Lung microvascular endothelial cell (primary cell): Measurements from ENCODE around the gene NACA. TPM values are rescaled to one million over a fixed set of nuclear protein-coding genes. Genes with fewer than 3 reads are reported as not detected.
"Not testable (repeated sequence)": the region's sequence is repeated elsewhere in the genome, so short reads cannot be mapped to it uniquely, and the experiment has no call there.

Experiments used
- DNase-seq, 2 donors: peaks; one replicate each; pipeline versions ENCODE4 v3.0.0 to v3.0.0-alpha.2; 2010; ENCODE audit warnings: low read depth in 2 of 2
- total RNA-seq: library from RNA; depleted of rRNA; stranded (reverse); fragments of >200 nt; gene quantifications from 2 replicates; pipeline ENCODE4 v1.2.1, GENCODE V29; 2014

Gene NACA
- 1,015 and 1,336 TPM in 2 replicates for total RNA-seq

DNA sequence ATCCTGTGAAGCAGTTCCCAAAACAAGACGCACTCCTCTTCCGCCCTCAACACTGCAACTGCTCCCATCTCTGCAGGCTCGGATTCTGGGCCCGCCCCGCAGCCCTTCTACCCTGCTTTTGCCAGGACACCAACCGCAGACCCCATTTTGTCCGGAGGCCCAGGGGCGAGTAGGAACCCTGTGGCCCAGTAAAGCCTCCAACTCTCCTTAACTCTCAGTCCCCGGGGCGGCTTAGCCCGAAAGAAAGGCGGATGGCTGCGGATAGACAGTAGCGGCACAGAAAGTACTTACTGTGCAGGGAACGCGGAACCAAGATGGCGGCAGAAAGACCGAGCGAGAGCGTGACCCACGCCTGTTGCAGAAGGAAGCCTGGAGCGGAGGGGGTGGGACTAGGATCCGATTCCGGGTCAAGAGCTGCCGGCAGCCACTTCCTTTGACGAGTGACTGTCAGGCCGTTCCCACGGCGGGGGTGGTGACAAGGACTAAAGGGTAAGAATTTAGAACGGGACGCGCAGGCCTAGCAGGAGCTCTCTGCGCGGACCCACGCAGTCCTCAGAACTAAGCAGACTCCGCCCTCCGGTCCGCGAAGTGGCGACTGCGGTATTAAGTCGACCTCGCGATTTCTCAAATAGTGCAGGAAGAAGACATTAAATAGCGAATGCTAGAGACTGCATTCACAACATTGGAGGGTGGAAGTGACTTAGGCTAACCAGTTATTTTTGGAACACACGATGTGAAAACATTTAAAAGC, at the start of gene NACA:
NACA (minus strand) TSS at position 328 of the 751 bp plus-strand sequence. CDS start 778 bp downstream, outside the sequence.
- peak; percentile 99 for DNase-seq

DNA sequence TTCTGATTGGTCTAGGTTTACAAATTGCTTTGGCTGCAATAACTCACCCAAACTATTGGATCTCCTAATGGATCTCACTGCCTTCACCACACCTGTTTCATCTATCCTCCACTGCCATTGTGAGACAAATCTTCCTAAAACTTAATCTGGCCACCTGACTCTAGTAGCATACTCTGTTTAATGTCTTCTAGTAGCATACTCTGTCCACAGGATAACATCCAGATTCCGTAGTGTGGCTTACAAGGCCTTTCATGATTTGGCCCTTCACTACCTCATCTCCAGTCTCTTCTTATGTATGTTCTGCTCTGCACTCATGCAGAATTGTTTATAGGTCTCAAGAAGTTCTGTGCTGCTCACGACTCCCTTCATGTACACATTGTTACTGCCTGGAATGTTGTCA, 48.0 kb upstream of the NACA start:
- no peak for DNase-seq

DNA sequence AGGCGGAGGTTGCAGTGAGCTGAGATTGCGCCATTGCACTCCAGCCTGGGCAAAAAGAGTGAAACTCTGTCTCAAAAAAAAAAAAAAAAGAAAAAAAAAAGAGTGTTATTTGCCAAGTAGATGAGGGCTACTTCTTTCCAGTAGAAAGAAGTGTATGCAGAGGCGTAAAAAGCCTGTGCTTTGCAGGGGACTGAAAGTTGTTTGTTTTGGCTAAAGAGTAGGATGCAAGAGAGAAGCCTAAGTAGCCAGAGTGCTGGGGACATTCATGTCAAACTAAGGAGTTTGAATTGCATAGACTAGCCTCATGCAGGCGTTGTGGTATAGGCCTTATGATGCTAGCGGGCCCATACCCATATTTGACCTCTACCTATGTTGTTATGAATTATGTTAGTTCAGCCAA, 47.5 kb upstream of the NACA start:
- no peak for DNase-seq

DNA sequence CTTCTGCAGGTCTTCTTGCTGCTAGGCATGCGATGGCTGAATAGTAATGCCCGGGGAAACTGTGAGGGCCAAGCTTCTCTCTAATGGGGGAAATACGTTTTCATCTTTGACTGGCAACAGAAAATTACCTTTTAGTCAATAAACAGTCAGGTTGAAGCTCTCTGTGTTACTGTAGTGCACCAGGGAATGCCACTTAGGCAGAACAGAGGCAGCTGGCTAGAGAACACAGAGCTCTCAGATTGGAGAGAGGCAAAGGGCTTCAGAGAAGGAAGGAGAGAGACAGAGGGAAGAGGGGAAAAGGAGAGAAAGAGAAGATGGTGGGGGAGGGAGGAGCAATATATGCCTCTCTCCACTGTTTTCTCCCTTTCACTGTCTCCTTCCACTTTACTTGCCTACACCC, 44.8 kb upstream of the NACA start:
- DNase-seq = no peak

DNA sequence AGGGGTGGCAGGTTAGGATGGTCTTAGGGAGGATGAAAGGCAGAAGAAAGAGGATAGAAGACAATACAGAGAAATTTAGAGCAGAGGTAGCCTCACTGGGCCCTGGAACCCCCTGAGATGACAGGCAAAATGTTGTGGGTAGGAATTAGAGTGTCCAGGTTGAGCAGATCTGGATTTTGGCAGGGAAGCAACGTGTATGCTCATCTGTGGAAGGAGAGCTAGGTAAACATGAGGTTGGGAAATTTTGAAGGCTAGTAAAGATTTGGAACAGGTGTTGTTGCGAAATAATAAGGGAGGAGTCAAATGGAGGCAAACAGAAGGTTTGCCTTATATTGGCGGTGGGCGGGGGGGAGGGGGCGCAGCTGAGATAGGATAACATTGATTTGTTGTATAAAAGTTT, 43.3 kb upstream of the NACA start:
- DNase-seq = no peak

DNA sequence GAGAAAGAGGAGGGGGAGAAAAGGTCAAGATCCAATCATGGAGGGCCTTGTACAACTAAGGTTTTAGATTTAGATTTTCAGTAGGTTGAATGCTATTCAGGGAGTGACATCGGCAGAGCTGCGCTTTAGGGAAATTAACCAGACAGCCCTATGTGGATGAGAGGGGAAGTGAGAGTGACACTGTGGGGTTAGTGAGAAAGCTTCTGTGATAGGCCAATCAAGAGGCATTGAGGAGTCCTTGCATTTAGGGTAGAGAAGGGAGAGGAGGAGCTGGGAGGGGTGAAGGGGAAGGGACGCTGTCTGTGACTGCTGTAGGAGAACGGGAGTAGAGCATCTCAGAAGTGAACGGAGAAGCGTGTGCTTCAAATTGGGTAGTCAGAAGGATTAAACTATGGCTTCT, 41.4 kb upstream of the NACA start:
- no peak for DNase-seq

DNA sequence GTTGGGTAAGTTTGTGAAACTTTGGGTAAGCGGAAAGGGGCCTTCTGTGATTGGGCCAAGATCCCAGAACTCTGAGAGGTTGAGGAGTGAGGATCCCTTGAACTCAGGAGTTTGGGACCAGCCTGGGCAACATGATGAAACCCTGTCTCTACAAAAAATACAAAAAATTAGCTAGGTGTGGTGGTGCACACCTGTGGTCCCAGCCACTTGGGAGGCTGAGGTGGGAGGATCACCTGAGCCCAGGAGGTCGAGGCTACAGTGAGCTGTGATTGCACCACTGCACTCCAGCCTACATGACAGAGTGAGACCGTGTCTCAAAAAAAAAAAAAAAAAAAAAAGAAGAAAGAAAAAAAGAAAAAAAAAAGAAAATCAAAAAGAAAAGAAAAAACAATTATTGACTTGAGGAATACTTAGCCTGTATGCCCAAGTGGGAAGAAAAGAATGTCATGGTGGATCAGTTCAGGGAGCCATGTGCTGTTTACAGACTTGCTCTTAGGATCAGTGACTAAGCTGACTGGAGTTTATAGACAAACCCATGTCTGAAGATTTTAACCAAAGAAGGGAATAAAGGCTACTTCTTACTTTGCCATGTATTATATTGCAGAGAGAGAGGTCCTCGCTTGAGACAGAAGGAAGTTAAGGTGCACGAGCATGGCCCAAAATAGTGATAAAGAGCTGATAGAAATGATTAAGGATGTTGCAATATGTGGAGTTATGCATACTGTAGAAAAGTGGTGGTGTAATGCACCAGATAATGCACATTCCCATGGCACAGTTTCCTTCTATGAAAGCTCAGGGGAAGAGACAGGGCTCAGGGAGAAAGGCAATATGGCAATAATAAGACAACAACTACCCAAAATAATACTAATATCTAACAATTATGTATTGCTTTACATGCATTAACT, 38.9 kb upstream of the NACA start:
- no peak for DNase-seq

DNA sequence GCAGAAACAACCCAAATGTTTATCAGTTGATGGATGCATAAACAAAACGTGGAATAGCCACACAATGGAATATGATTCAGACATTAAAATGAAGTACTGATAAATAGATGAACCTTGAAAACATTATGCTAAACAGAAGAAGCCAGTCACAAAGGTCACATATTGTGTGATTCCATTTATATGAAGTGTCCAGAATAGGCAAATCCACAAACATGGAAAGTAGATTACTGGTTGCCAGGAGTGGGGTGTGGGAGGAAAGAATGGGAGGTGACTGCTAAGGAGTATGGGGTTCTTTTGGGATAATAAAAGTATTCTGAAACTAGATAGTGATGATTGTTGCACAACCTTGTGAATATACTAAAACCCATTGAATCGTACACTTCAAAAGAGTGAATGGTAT, 36.7 kb upstream of the NACA start:
- DNase-seq = no peak

DNA sequence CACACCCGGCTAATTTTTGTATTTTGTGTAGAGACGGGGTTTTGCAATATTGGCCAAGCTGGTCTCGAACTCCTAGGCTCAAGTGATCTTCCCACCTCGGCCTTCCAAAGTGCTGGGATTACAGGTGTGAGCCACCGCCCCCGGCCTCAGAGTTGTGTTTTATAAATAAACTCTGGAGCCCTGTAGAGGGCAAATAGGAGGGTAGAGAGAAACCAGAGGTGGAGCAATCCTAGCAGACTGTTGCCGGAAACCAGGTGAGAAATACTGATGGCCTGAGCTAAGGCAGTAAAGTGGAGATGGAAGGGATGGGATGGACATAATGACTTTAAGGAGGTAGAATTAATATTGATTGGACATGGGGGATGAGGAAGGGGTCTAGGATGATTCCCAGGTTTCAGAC, 35.4 kb upstream of the NACA start:
- DNase-seq = no peak

DNA sequence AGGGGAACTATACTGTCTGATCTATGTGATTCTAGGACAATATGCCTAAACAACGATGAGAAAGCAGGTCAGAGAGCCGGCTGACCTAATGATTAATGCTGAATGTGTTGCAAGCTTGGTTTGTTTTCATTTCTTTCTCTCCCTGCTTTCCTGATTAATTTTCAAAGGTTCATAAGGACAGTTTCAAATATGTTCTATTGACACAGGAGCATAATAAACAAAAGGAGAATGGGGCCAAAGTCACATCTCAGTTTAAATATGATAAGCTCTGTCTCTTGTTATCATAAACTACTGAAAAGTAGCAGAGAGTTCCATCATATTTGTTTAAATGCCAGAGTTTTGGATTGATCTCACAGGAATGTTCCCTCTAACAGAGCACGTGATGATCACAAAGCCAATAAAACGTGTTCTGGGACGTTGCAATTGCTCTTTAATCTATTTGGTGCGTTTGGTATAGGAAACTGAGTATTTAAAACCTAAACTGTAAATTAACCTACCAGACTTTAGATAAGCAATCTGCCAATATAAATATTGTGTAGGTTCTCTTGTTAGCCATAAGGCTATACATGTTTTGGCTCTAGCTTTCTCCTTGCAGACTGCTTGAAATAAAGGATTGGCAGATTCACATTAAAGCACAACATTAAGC, 34.3 kb upstream of the NACA start:
- peak in 1 of 2 donors; percentile 9 for DNase-seq

DNA sequence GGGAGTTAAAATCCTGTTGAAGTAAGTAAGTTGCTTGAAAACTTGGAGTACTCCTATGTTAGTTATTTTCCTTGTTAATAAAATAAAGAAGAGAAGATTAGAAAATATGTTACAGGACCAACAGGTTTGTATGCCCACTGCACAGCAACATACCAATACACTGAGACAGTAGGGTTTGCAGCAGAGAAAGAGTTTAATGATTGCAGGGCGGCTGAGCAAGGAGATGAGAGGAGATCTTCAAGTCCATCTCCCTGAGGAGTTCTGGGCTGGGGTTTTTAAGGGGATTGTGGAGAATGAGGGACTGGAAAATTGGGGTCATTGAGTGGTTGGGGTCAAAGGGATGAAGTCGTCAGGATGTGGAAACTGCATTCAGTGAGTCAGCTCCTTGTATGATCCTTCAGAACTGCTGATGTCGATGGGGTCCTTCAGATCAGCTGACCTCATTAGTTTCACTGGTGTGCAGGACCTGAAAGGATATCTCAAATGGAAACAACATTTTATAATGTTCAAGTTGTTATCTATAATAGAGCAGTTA, 33.7 kb upstream of the NACA start:
- no peak for DNase-seq

DNA sequence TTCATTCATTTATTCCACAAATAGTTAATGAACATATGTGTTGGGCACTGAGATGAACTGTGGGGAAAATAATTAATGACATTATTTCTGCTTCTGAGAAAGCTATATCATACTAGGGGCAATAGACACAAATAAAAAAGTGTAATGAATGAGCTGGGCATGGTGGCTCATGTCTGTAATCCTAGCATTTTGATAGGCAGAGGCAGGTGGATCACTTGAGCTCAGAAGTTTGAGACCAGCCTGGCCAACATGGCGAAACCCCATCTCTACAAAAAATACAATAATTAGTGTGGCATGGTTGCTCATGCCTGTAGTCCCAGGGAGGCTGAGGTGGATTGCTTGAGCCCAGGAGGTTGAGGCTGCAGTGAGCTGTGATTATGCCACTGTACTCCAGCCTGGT, 32.9 kb upstream of the NACA start:
- not testable (repeated sequence) for DNase-seq

DNA sequence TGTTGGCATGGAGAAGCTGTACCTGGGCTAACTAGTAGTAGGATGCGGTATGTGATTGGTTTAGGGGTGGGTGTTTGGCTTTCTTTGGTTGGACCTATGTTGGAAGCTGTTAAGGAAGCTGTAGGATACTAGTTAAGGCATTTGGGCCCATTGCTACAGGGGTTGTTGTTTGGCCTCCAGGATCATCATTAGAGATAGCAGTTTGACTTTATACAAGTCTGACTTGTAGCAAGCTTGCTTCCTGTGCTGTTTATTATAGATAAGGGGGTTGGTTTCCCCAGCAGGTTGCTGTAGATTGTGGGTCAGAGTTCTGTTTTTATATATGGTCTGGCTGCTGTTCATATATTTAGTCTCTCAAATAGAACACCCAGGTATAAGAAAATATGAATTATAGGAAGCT, 28.5 kb upstream of the NACA start:
- no peak for DNase-seq

DNA sequence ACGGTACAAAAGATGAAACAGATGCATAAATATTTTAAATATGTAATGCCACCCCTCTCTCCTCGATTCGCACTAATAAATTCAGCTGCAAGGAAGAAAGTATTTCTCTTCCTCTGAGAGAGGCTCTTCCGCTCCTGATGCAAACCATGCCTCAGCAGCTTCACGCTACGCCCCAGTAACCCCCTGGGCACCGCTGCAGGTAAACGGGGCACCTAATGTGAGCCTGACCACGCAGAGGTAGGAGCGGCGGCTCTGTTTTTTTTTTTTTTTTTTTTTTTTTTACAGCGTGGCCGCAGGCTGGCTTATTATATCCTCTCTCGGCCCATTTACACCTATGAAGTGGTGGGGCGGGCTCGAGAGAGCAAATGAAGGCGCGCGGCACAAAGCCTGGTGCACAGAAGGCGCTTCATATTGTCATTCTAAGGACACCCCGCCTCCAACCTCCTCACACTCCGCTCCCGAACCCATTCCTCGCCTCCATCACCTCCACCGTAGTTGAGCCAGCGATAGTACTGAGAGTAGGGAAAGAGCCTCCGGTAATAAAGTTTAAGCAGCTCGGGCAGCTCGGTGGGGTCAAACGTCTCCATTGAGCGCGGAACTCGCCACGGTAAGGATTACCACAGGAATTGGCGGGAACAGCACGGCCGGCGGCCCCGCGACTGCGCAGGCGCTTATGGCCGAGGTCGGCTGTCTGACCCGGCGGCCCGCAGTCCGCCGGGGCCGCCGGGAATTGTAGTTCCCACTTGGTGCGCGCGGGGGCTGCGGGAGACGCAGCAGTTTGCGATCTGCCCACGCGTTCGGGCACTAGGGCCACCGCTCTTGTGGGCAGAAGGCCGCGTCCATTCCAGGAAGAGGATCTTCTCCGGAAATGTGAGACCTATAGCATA, 26.9 kb upstream of the NACA start, which contains the start of gene PRIM1:
PRIM1 (minus strand) TSS at position 612 of the 887 bp plus-strand sequence; CDS start at position 587, 25 bp downstream.
- DNase-seq = peak; percentile 82 to 85

DNA sequence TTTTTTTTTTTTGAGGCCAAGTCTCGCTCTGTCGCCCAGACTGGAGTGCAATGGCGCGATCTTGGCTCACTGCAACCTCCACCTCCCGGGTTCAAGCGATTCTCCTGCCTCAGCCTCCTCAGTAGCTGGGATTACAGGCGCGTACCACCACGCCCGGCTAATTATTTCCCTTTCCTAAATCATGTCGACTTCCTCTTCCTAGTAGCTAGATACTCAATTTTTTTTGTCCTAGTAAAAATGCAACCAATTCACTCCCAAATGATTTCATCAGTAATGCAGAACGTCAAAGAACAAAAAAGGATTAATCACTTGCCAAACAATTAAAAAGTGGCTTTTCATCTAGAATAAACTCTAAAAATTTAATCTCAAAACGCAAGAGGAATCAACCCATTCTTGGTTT, 25.5 kb upstream of the NACA start:
- DNase-seq = not testable (repeated sequence)

DNA sequence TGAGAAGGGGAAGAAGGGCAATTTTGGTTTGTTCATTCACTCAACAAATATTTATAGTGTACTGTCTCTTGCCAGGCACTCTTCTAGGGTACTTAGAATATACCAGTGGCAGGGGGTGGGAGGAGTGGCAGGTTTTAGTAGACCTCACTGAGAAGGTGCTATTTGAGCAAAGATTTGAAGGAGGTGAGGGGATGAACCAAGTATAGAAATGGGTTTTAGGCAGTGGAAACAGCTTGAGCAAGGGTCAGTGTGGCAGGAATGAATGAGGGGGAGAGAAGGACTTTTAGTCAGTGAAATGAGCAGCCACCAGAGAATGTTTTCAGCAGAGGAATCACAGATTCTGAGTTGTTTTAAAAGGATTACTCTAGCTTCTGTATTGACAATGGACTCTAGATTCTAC, 24.8 kb upstream of the NACA start:
- no peak for DNase-seq

DNA sequence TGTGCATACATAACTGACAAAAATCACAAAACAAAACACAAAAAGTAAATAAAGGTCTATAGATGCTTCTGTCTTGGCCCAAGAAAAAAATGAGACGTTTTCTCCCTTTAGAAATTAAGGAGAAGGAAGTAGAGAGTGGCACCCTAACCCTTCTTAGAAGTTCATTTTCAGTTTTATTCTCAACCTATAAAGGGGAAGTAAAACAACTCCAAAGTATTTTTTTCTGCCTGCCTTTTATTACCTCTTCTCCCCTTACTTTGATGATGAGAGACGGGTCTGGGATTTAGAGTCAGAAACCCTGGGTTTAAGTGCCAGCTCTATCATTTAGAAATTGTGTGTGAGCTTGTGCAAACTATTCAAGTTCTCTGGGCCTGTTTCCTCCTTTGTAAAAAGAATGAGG, 24.3 kb upstream of the NACA start:
- DNase-seq = no peak

DNA sequence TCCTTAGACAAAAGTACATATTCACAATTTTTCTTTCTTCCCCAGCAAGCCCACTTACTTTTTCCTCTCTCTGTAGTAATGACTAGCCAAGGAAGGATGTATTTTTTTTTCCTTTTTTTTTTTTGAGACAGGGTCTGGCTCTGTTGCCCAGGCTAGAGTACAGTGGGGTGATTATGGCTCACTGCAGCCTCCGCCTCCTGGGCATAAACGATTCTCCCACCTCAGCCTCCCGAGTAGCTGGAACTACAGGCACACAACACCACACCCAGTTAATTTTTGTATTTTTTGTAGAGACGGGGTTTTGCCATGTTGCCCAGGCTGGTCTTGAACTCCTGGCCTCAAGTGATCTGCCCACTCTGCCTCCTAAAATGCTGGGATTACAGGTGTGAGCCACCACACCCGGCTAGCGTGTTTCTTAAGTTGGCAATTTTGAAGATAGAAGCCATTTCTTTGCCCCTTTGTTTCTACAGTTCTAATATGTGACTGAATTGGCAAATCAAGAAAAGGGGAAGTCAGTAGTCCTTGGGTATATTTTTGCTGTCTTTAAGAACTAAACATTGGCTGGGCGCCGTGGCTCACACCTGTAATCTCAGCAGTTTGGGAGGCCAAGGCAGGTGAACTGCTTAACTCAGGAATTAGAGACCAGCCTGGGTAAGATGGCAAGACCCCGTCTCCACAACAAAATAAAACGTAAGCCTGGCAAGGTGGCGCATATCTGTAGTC, 3.2 kb upstream of the NACA start:
- DNase-seq = no peak

DNA sequence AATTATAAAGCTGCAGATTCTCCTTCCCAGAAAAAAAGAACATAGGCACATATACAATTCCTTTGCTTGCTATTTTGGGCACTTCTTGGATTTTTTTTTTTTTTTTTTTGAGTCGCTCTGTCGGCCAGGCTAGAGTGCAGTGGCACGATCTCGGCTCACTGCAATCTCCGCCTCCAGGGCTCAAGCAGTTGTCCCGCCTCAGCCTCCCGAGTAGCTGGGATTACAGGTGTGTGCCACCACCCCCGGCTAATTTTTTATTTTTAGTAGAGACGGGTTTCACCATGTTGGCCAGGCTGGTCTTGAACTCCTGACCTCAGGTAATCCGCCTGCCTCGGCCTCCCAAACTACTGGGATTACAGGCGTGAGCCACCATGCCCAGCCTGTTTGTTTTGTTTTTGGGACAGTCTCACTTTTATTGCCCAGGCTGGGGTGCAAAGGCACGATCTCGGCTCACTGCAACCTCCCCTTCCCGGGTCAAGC, 1.1 kb upstream of the NACA start:
- DNase-seq = not testable (repeated sequence)

DNA sequence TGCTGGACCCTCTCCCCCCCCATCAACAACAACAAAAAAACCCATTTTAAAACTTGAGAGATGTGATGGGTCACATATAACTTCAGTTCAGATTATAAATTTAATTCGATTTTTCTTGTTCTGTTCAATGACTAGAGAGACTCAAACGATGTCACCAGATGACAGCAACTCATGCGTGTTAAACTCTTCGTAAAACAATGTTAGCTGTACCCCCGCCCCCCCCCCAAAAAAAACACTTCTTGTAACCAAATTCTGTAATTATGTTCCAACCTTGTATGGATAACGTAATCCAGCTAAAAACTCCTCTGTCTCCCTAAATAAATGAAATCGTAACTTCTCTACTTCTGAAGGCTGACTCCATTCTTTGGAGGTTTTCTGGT, 614 bp upstream of the NACA start:
- DNase-seq = no peak
